GM12878 (cell line): ENCODE results near the gene HASPIN. TPM values are rescaled to one million over a fixed set of nuclear protein-coding genes. Genes with fewer than 3 reads are reported as not detected.

Source experiments
- ATAC-seq: fragments of 200-7000 bp; cut with Tn5 transposase; 3 replicates; pipeline ENCODE4 v1.9.1; 2020; ENCODE audit warnings: mild to moderate bottlenecking, moderate library complexity
- BruUV-seq: library from RNA; stranded (reverse); fragments of 400-500 nt; replicated peaks from 2 replicates; lab custom pipeline; 2021; lab: Mats Ljungman, UMichigan
- CTCF ChIA-PET: fragments of 300-600 bp; sonication (Branson Sonifier 250); formaldehyde crosslinking; extraction: SDS; loops from one replicate; lab custom pipeline; 2021; ENCODE audit warnings: inconsistent platforms; lab: Yijun Ruan, JAX
- POLR2A ChIA-PET: fragments of 350-600 bp; formaldehyde crosslinking; extraction: SDS; loops from one replicate; lab custom pipeline; 2021; ENCODE audit warnings: inconsistent platforms; lab: Charles Lee
- RAD21 ChIA-PET: fragments of 300-600 bp; sonication (Branson Sonifier 250); formaldehyde crosslinking; loops from one replicate; lab custom pipeline; 2023; ENCODE audit warnings: antibody characterized with exemption; ENCODE audit not compliant: unreplicated experiment; lab: Charles Lee
- SMC1A ChIA-PET: fragments of 300-600 bp; sonication (Branson Sonifier 250); formaldehyde crosslinking; loops from one replicate; lab custom pipeline; 2023; ENCODE audit not compliant: unreplicated experiment, uncharacterized antibody; lab: Charles Lee
- DNase-seq: peaks from one replicate; pipeline ENCODE4 v3.0.0-alpha.2; 2011; ENCODE audit warnings: low read depth, low spot score
- FAIRE-seq: peaks from 3 replicates; lab custom pipeline; 2011; peaks lifted over from hg19 to GRCh38; lab: Jason Lieb, UNC
- H2AFZ ChIP-seq: 2 replicates; pipeline ENCODE4 v1.6.0; 2011; ENCODE audit warnings: low read depth, low read length, control low read depth; ENCODE audit not compliant: control insufficient read depth
- H3K27ac ChIP-seq: 2 replicates; pipeline ENCODE4 v1.5.1; 2011; ENCODE audit warnings: control low read depth; ENCODE audit not compliant: control insufficient read depth, insufficient read depth
- H3K27me3 ChIP-seq, 2 experiments: replicated peaks in 1 of 2; 2 replicates each; pipeline versions ENCODE4 v1.6.0 to v1.6.1; 2011; ENCODE audit warnings: low read length in 1 of 2; ENCODE audit not compliant: control insufficient read depth in 2 of 2, insufficient read depth in 2 of 2
- H3K36me3 ChIP-seq, 2 experiments: 2 replicates each; pipeline ENCODE4 v1.5.1; 2011; ENCODE audit warnings: low read length in 1 of 2; ENCODE audit not compliant: control insufficient read depth in 2 of 2, insufficient read depth in 2 of 2
- H3K4me1 ChIP-seq: 2 replicates; pipeline ENCODE4 v1.6.1; 2011; ENCODE audit warnings: mild to moderate bottlenecking, low read length, moderate library complexity, mixed read lengths; ENCODE audit not compliant: control insufficient read depth, insufficient read depth
- H3K4me2 ChIP-seq: 2 replicates; pipeline ENCODE4 v1.6.0; 2011; ENCODE audit warnings: control low read depth; ENCODE audit not compliant: control insufficient read depth, insufficient read depth
- H3K4me3 ChIP-seq: fragments of 200-600 bp; sonication (generic); 2 replicates; pipeline ENCODE4 v1.5.1; 2016
- H3K79me2 ChIP-seq: 2 replicates; pipeline ENCODE4 v1.6.0; 2011; ENCODE audit warnings: low read length; ENCODE audit not compliant: control insufficient read depth, insufficient read depth
- H3K9ac ChIP-seq: 2 replicates; pipeline ENCODE4 v1.8.0; 2011; ENCODE audit warnings: low read length, control low read depth, mixed read lengths; ENCODE audit not compliant: control insufficient read depth, insufficient read depth
- H3K9me3 ChIP-seq: replicated peaks from 3 replicates; pipeline ENCODE4 v1.5.1; 2011; ENCODE audit warnings: mild to moderate bottlenecking, low read length; ENCODE audit not compliant: control insufficient read depth, insufficient read depth
- H4K20me1 ChIP-seq: 2 replicates; pipeline ENCODE4 v1.6.0; 2011; ENCODE audit not compliant: control insufficient read depth, insufficient read depth
- ATF2 ChIP-seq: IDR thresholded peaks from 2 replicates; pipeline ENCODE4 v1.6.1; 2012; ENCODE audit warnings: low read length, inconsistent platforms
- BRCA1 ChIP-seq: IDR thresholded peaks from 2 replicates; pipeline ENCODE4 v1.6.1; 2011; ENCODE audit warnings: low read depth, low read length, improper control_type of control experiment
- CHD1 ChIP-seq: IDR thresholded peaks from 2 replicates; pipeline ENCODE4 v1.6.1; 2012; ENCODE audit warnings: low read depth, low read length, improper control_type of control experiment
- CREM ChIP-seq: IDR thresholded peaks from 2 replicates; pipeline ENCODE4 v1.6.1; 2014; ENCODE audit warnings: antibody characterized with exemption, low read depth
- EED ChIP-seq: sonication (generic); IDR thresholded peaks from 2 replicates; pipeline ENCODE4 v1.6.1; 2016; ENCODE audit warnings: antibody characterized with exemption, low read depth
- EP300 ChIP-seq, 2 experiments: fragments of 150-350 bp in 1 of 2; IDR thresholded peaks; 2 replicates each; pipeline ENCODE4 v1.6.1; 2011 to 2012; ENCODE audit warnings: low read depth in 2 of 2, low read length in 2 of 2, borderline replicate concordance in 1 of 2, improper control_type of control experiment in 1 of 2, inconsistent platforms in 1 of 2; ENCODE audit not compliant: control insufficient read depth in 1 of 2
- GATAD2B ChIP-seq: fragments of 450-650 bp; conservative IDR thresholded peaks from 2 replicates; pipeline ENCODE4 v1.6.1; 2017; ENCODE audit warnings: low read depth, mild to moderate bottlenecking, moderate library complexity
- HDAC6 ChIP-seq: fragments of 200-600 bp; sonication (generic); IDR thresholded peaks from one replicate; pipeline ENCODE4 v1.8.0; 2017; ENCODE audit warnings: antibody characterized with exemption; ENCODE audit not compliant: unreplicated experiment
- KAT2A ChIP-seq: conservative IDR thresholded peaks from 2 replicates; pipeline ENCODE4 v1.6.1; 2011; ENCODE audit warnings: low read depth, low read length; ENCODE audit not compliant: control insufficient read depth
- MEF2A ChIP-seq: IDR thresholded peaks from 2 replicates; pipeline ENCODE4 v1.6.1; 2011; ENCODE audit warnings: low read depth, mild to moderate bottlenecking, low read length, moderate library complexity; ENCODE audit not compliant: insufficient read depth
- NBN ChIP-seq: fragments of 450-650 bp; IDR thresholded peaks from 2 replicates; pipeline ENCODE4 v1.6.1; 2016
- NR2F1 ChIP-seq: fragments of 450-650 bp; conservative IDR thresholded peaks from 2 replicates; pipeline ENCODE4 v1.6.1; 2017; ENCODE audit warnings: mild to moderate bottlenecking
- PAX8 ChIP-seq: fragments of 450-650 bp; IDR thresholded peaks from 2 replicates; pipeline ENCODE4 v1.6.1; 2017; ENCODE audit warnings: mild to moderate bottlenecking, moderate library complexity
- PKNOX1 ChIP-seq: fragments of 450-650 bp; IDR thresholded peaks from 2 replicates; pipeline ENCODE4 v1.6.1; 2016; ENCODE audit warnings: mild to moderate bottlenecking
- POLR2AphosphoS2 ChIP-seq: IDR thresholded peaks from 2 replicates; pipeline ENCODE4 v1.6.1; 2011; ENCODE audit warnings: low read depth, mild to moderate bottlenecking, low read length, improper control_type of control experiment, moderate library complexity
- RAD51 ChIP-seq: fragments of 450-650 bp; IDR thresholded peaks from 2 replicates; pipeline ENCODE4 v1.6.1; 2016; ENCODE audit warnings: moderate library complexity, mild to moderate bottlenecking, inconsistent platforms
- SIX5 ChIP-seq: IDR thresholded peaks from 2 replicates; pipeline ENCODE4 v1.6.1; 2011; ENCODE audit warnings: mild to moderate bottlenecking, low read depth, low read length, moderate library complexity; ENCODE audit not compliant: severe bottlenecking
- SPI1 ChIP-seq: IDR thresholded peaks from 2 replicates; pipeline ENCODE4 v1.6.1; 2011; ENCODE audit warnings: low read depth, mild to moderate bottlenecking, low read length, moderate library complexity, borderline replicate concordance; ENCODE audit not compliant: insufficient read depth
- STAT1 ChIP-seq: fragments of 450-650 bp; conservative IDR thresholded peaks from 2 replicates; pipeline ENCODE4 v1.6.1; 2014; ENCODE audit warnings: antibody characterized with exemption, mild to moderate bottlenecking
- USF1 ChIP-seq: IDR thresholded peaks from 2 replicates; pipeline ENCODE4 v1.6.1; 2011; ENCODE audit warnings: borderline replicate concordance, low read depth, mild to moderate bottlenecking, moderate library complexity, mixed read lengths, low read length; ENCODE audit not compliant: insufficient read depth; ENCODE audit errors: extremely low read length
- ZBED1 ChIP-seq: IDR thresholded peaks from 2 replicates; pipeline ENCODE4 v1.6.1; 2016; ENCODE audit warnings: borderline replicate concordance
- WGBS: methylation state at CpG from one replicate; pipeline ENCODE4 v1.1.6; 2016; ENCODE audit warnings: low lambda C conversion rate; ENCODE audit not compliant: insufficient replicate concordance, insufficient coverage; ENCODE audit errors: missing lambda C conversion rate; 5-methylcytosine and 5-hydroxymethylcytosine counted together
- in situ Hi-C: fragments of 300-500 bp; cut with MboI; formaldehyde crosslinking; loops from 9 replicates; pipeline ENCODE4 v1.14.3; 2018; ENCODE audit warnings: mixed read lengths
- intact Hi-C: fragments of 100-400 bp; cut with micrococcal nuclease; formaldehyde crosslinking; loops from one replicate; pipeline ENCODE4 v1.14.2; 2022; ENCODE audit not compliant: unreplicated experiment
- polyA plus RNA-seq, 11 experiments: library from polyadenylated mRNA; depleted of rRNA in 4 of 11; unstranded in 6 of 11; stranded (reverse) in 5 of 11; fragments of >200 nt; fragmentation: Nextera tagmentation in 4 of 11; fragmentation: Illumina TruSeq in 1 of 11; extraction: Ambion mirVana in 4 of 11; extraction: Trizol in 1 of 11; gene quantifications; 1 replicate in 1 of 11; 2 replicates in 10 of 11; pipeline versions ENCODE4 v1.2.1 to v1.2.3, GENCODE V29; 2011 to 2016; ENCODE audit warnings: inconsistent platforms in 2 of 11, missing spikeins in 2 of 11, low read depth in 1 of 11
- total RNA-seq, 4 experiments: library from RNA; depleted of rRNA in 3 of 4; stranded (reverse); fragments of >200 nt in 3 of 4; fragmentation: Illumina TruSeq in 1 of 4; extraction: Trizol in 1 of 4; gene quantifications; 2 replicates each; pipeline versions ENCODE4 v1.2.1 to v1.2.3, GENCODE V29; 2013 to 2021

Gene HASPIN
- total and polyA plus RNA-seq, 10 of the 15 experiments (the other 5 are each of a cell fraction or from before 2014, with no cell fraction given): 0.80 to 18.0 (median 10.1) TPM

GRCh38 chr17:3723556-3724377 is at the start of gene HASPIN (continued):
- no peak for TF ChIP-seq POLR2AphosphoS2
- TF ChIP-seq CHD1: no peak
- peak; percentile 83 for TF ChIP-seq GATAD2B
- no peak; the same call in 1 of the 2 replicates for TF ChIP-seq EED
- no peak for TF ChIP-seq PAX8
- TF ChIP-seq PKNOX1: peak; percentile 29; the same call in 1 of the 2 replicates
- no peak for TF ChIP-seq ZBED1
- TF ChIP-seq HDAC6: no peak

GRCh38 chr17:3675886-3676285 is 47.8 kb upstream of the HASPIN start:
- no peak overlapping the region for H3K4me3 ChIP-seq
- no peaks in the 10 kb centered on the region for H3K4me1 ChIP-seq
- FAIRE-seq (no peak), ATAC-seq (no peak), DNase-seq (no peak)
- RAD21 ChIA-PET: interaction anchor here (2.6 kb wide), 1 partner anchor 61 kb away, joined by 9 read pairs; no protein-coding TSS in a partner anchor
- no peaks in the 10 kb centered on the region for H3K9me3 ChIP-seq
- CTCF ChIA-PET: interaction anchor here (1.5 kb wide), 1 partner anchor 57 kb away, joined by 4 read pairs; no protein-coding TSS in a partner anchor
- H3K27me3 ChIP-seq: no peaks in the 10 kb centered on the region
- WGBS: 77% methylated on average over 11 of the region's 11 CpGs
- BruUV-seq: no TSS peak
- POLR2A ChIA-PET: no interaction called here
- TF ChIP-seq ATF2: no peak
- no peak for TF ChIP-seq NBN
- no peak for TF ChIP-seq EP300 (IDR thresholded peaks at IDR 0.05; ENCODE audit: borderline replicate concordance in 1 of 2, control insufficient read depth in 1 of 2, low read depth in 2 of 2, low read length in 2 of 2)
- TF ChIP-seq SPI1: no peak
- no peak for TF ChIP-seq MEF2A
- TF ChIP-seq BRCA1: no peak
- no peak for TF ChIP-seq NR2F1
- TF ChIP-seq POLR2AphosphoS2: no peak
- no peak for TF ChIP-seq STAT1
- TF ChIP-seq CREM: no peak
- TF ChIP-seq USF1: no peak
- TF ChIP-seq KAT2A: no peak
- TF ChIP-seq RAD51: no peak
- no peak for TF ChIP-seq SIX5
- SMC1A ChIA-PET: interaction anchor here (1.7 kb wide), 1 partner anchor 56 kb away, joined by 6 read pairs; no protein-coding TSS in a partner anchor
- no peak overlapping the region for H2AFZ ChIP-seq
- in situ Hi-C loops (no loop called here), intact Hi-C loops (no loop called here)
- H4K20me1 ChIP-seq: no peaks in the 10 kb centered on the region
- H3K9ac ChIP-seq: no peak overlapping the region
- H3K79me2 ChIP-seq: no peaks in the 10 kb centered on the region
- no peak overlapping the region for H3K27ac ChIP-seq
- H3K4me2 ChIP-seq: no peak overlapping the region
- H3K36me3 ChIP-seq: peaks cover 0 to 3% of the 10 kb centered on the region in 2 experiments; a peak in 2 of 4 replicates
